Superior temporal gyrus (tissue), 1 donor: ENCODE measurements around the gene RGPD8.
"Not testable (repeated sequence)": the region's sequence is repeated elsewhere in the genome, so short reads cannot be mapped to it uniquely, and the experiment has no call there.

Experiments used
- DNase-seq: peaks from one replicate; pipeline ENCODE4 v3.0.0-alpha.2; 2016; ENCODE audit errors: extremely low spot score

Gene RGPD8

GRCh38 chr2:112433480-112433879 is at the start of gene RGPD8:
Gene RGPD8, minus strand, starts transcription at chr2:112433645. Its CDS starts 192 bp downstream, at chr2:112433453.
- DNase-seq = peak; percentile 90

- peak; percentile 34 for DNase-seq
Observed at GRCh38 chr2:112483042-112483473, 49.6 kb upstream of the RGPD8 start.

GRCh38 chr2:112482309-112483041 is 49.0 kb upstream of the RGPD8 start:
- peak; percentile 43 for DNase-seq

GRCh38 chr2:112481528-112482233 is 48.2 kb upstream of the RGPD8 start, which contains the start of gene TTL:
Gene TTL, plus strand, starts transcription at chr2:112482156. Its CDS starts 189 bp downstream, at chr2:112482345.
- peak; percentile 84 for DNase-seq

GRCh38 chr2:112481050-112481527 is 47.6 kb upstream of the RGPD8 start:
- peak; percentile 90 for DNase-seq

- DNase-seq = no peak
Observed at GRCh38 chr2:112480530-112481049, 47.1 kb upstream of the RGPD8 start.

GRCh38 chr2:112476434-112476833 is 43.0 kb upstream of the RGPD8 start:
- DNase-seq = no peak

GRCh38 chr2:112474844-112475486 is 41.5 kb upstream of the RGPD8 start:
- DNase-seq = no peak

GRCh38 chr2:112472547-112473263 is 39.3 kb upstream of the RGPD8 start:
- no peak for DNase-seq

GRCh38 chr2:112465382-112465781 is 31.9 kb upstream of the RGPD8 start:
- DNase-seq = no peak

- no peak for DNase-seq
Observed at GRCh38 chr2:112463256-112463655, 29.8 kb upstream of the RGPD8 start.

- no peak for DNase-seq
Observed at GRCh38 chr2:112462178-112462577, 28.7 kb upstream of the RGPD8 start.

- DNase-seq = no peak
Observed at GRCh38 chr2:112459372-112459771, 25.9 kb upstream of the RGPD8 start.

- no peak for DNase-seq
Observed at GRCh38 chr2:112454586-112454985, 21.1 kb upstream of the RGPD8 start.

GRCh38 chr2:112451317-112451716 is 17.9 kb upstream of the RGPD8 start:
- DNase-seq = no peak

- DNase-seq = no peak
Observed at GRCh38 chr2:112449854-112450253, 16.4 kb upstream of the RGPD8 start.

GRCh38 chr2:112444256-112444655 is 10.8 kb upstream of the RGPD8 start:
- not testable (repeated sequence) for DNase-seq

- DNase-seq = not testable (repeated sequence)
Observed at GRCh38 chr2:112438603-112439261, 5.3 kb upstream of the RGPD8 start.

- not testable (repeated sequence) for DNase-seq
Observed at GRCh38 chr2:112437405-112437831, 4.0 kb upstream of the RGPD8 start.

- DNase-seq = not testable (repeated sequence)
Observed at GRCh38 chr2:112436993-112437392, 3.5 kb upstream of the RGPD8 start.
